Psoas muscle (tissue), 8 donors: ENCODE data around the gene EXOSC1. TPM values are rescaled to one million over a fixed set of nuclear protein-coding genes. Genes with fewer than 3 reads are reported as not detected.

Source experiments
- ATAC-seq, 4 donors: fragments of 200-7000 bp; cut with Tn5 transposase; one replicate each; pipeline ENCODE4 v1.9.1; 2020; ENCODE audit warnings: moderate library complexity in 3 of 4, mild to moderate bottlenecking in 2 of 4
- DNase-seq, 2 donors: peaks; one replicate each; pipeline ENCODE4 v3.0.0-alpha.2; 2020
- H3K27ac ChIP-seq: fragments of 200-600 bp; one replicate; pipeline ENCODE4 v1.8.0; 2022
- H3K27me3 ChIP-seq, 3 donors: fragments of 200-600 bp in 1 of 3; one replicate each; pipeline versions ENCODE4 v1.6.1 to v1.8.0; 2013 to 2022; ENCODE audit warnings: low read length in 2 of 3, mild to moderate bottlenecking in 2 of 3, moderate library complexity in 1 of 3; ENCODE audit not compliant: insufficient read depth in 3 of 3
- H3K36me3 ChIP-seq, 2 donors: fragments of 200-600 bp in 1 of 2; one replicate each; pipeline versions ENCODE4 v1.6.1 to v1.8.0; 2013 to 2022; ENCODE audit warnings: low read depth in 1 of 2, mild to moderate bottlenecking in 1 of 2, moderate library complexity in 1 of 2; ENCODE audit not compliant: insufficient read depth in 1 of 2
- H3K4me1 ChIP-seq: fragments of 200-600 bp; one replicate; pipeline ENCODE4 v1.8.0; 2022
- H3K4me3 ChIP-seq: fragments of 200-600 bp; one replicate; pipeline ENCODE4 v1.8.0; 2022; ENCODE audit warnings: mild to moderate bottlenecking
- H3K9me3 ChIP-seq: fragments of 200-600 bp; one replicate; pipeline ENCODE4 v1.8.0; 2022
- CTCF ChIP-seq: fragments of 200-600 bp; IDR thresholded peaks from one replicate; pipeline ENCODE4 v1.8.0; 2022; ENCODE audit warnings: antibody characterized with exemption
- WGBS, 3 donors: extraction: QIAGEN DNeasy Blood & Tissue Kit; methylation state at CpG; one replicate each; pipeline versions ENCODE4 v1.1.6 to v1.1.7; 2013; 5-methylcytosine and 5-hydroxymethylcytosine counted together
- intact Hi-C, 2 donors: fragments of 100-400 bp; cut with DNase I; formaldehyde crosslinking; loops; one replicate each; pipeline versions ENCODE4 v1.11.0 to v1.14.2; 2022
- polyA plus RNA-seq, 3 donors: library from polyadenylated mRNA; stranded (reverse); fragments of 200-250 nt; gene quantifications; one replicate each; pipeline ENCODE4 v1.2.3, GENCODE V29; 2013
- total RNA-seq, 4 donors: library from RNA; stranded (reverse); fragmentation: NEBNext Ultra II Directional in 2 of 4; extraction: Animal tissue kit (Norgen Biotek cat#: 25700) in 2 of 4; gene quantifications; one replicate each; pipeline versions ENCODE4 v1.2.1 to v1.2.4, GENCODE V29; 2021 to 2023
- donor health status: healthy with polysubstance abuse.
- donor health status: DM: no; HTN: no; CAD: no; lungs with moderate emphysema.
- donor health status: Bipolar disorder and iron deficiency.
- donor health status: healthy.
- donor health status: DM: yes; HTN: yes; CAD: no.
- donor health status: DM: no; HTN: no; CAD: no.
- donor health status: DM: no; HTN: no; CAD: no.
- donor health status: DM: yes; HTN: yes; CAD: no.

EXOSC1 gene
- total and polyA plus RNA-seq, 7 donors = 14.0 to 36.5 (median 20.4) TPM

- no peak for TF ChIP-seq CTCF
- ATAC-seq = no peak
- no peak overlapping the region for H3K4me3 ChIP-seq
- H3K4me1 ChIP-seq = peaks cover 30% of the 10 kb centered on the region
- 84 to 93% (median 88%) methylated on average over 4 of the region's 4 CpGs for WGBS, 3 donors
- no peaks in the 10 kb centered on the region for H3K27me3 ChIP-seq
- peaks cover 0 to 25% of the 10 kb centered on the region in 2 donors for H3K36me3 ChIP-seq
- DNase-seq = no peak
- intact Hi-C loops = no loop called here
- no peak overlapping the region for H3K27ac ChIP-seq
- no peaks in the 10 kb centered on the region for H3K9me3 ChIP-seq
These were observed 40.0 kb upstream of the EXOSC1 start for GRCh38 chr10:97485647-97486281.

- H3K27ac ChIP-seq = peak overlapping the region; percentile 7
- no peak for ATAC-seq
- intact Hi-C loops = no loop called here
- peaks cover 13% of the 10 kb centered on the region for H3K4me1 ChIP-seq
- H3K4me3 ChIP-seq = no peak overlapping the region
- DNase-seq = no peak
- no peaks in the 10 kb centered on the region for H3K27me3 ChIP-seq
- H3K9me3 ChIP-seq = no peaks in the 10 kb centered on the region
- WGBS, 3 donors = 82 to 94% (median 84%) methylated on average over 1 of the region's 1 CpG
- TF ChIP-seq CTCF = no peak
- peaks cover 0 to 44% of the 10 kb centered on the region in 2 donors for H3K36me3 ChIP-seq
These were observed 38.1 kb upstream of the EXOSC1 start for GRCh38 chr10:97483921-97484320.

GRCh38 chr10:97483506-97483905 lies 37.7 kb upstream of the EXOSC1 start:
- ATAC-seq = no peak
- Histone ChIP-seq H3K36me3 (peaks cover 0 to 48% of the 10 kb centered on the region in 2 donors), H3K4me1 (peaks cover 9% of the 10 kb centered on the region), H3K27ac (peak overlapping the region; percentile 7), H3K27me3 (no peaks in the 10 kb centered on the region), H3K4me3 (no peak overlapping the region), H3K9me3 (no peaks in the 10 kb centered on the region)
- no peak for TF ChIP-seq CTCF
- WGBS, 3 donors = 48 to 58% (median 53%) methylated on average over 3 of the region's 3 CpGs
- intact Hi-C loops = no loop called here
- no peak for DNase-seq

GRCh38 chr10:97482381-97482780 lies 36.6 kb upstream of the EXOSC1 start:
- H3K9me3 ChIP-seq = no peaks in the 10 kb centered on the region
- no peak overlapping the region for H3K27ac ChIP-seq
- ATAC-seq (no peak), DNase-seq (no peak)
- H3K36me3 ChIP-seq = peaks cover 6 to 59% of the 10 kb centered on the region in 2 donors
- no peaks in the 10 kb centered on the region for H3K27me3 ChIP-seq
- H3K4me3 ChIP-seq = no peak overlapping the region
- intact Hi-C loops = no loop called here
- H3K4me1 ChIP-seq = peaks cover 8% of the 10 kb centered on the region
- 87 to 93% (median 88%) methylated on average over 1 of the region's 1 CpG for WGBS, 3 donors
- TF ChIP-seq CTCF = no peak

- intact Hi-C loops = no loop called here
- H3K27me3 ChIP-seq = no peaks in the 10 kb centered on the region
- DNase-seq = no peak
- H3K36me3 ChIP-seq = peaks cover 12 to 72% of the 10 kb centered on the region in 2 donors
- no peak for ATAC-seq
- no peak overlapping the region for H3K27ac ChIP-seq
- TF ChIP-seq CTCF = no peak
- peaks cover 5% of the 10 kb centered on the region for H3K4me1 ChIP-seq
- no peaks in the 10 kb centered on the region for H3K9me3 ChIP-seq
- H3K4me3 ChIP-seq = no peak overlapping the region
- WGBS, 3 donors = 90 to 95% (median 94%) methylated on average over 4 of the region's 4 CpGs
These were observed 35.3 kb upstream of the EXOSC1 start for GRCh38 chr10:97481071-97481470.
